PFSK-1 (cell line): ENCODE results near the gene ZDHHC11B.

Source experiments
- FOXP2 ChIP-seq: optimal IDR thresholded peaks from 2 replicates; pipeline ENCODE3; 2011; ENCODE audit warnings: borderline replicate concordance, control low read depth, inconsistent platforms; ENCODE audit not compliant: insufficient read depth; ENCODE audit errors: extremely low read length, extremely low read depth
- POLR2AphosphoS5 ChIP-seq: IDR thresholded peaks from 2 replicates; pipeline ENCODE4 v1.6.1; 2012; ENCODE audit warnings: low read depth, mild to moderate bottlenecking, control low read depth, low read length, moderate library complexity
- REST ChIP-seq, 2 experiments: IDR thresholded peaks; 2 replicates each; pipeline versions ENCODE4 v1.6.1 to v1.8.0; 2011 to 2012; ENCODE audit warnings: low read depth in 2 of 2, low read length in 2 of 2, control low read depth in 1 of 2, inconsistent platforms in 1 of 2, mild to moderate bottlenecking in 1 of 2, moderate library complexity in 1 of 2; ENCODE audit not compliant: insufficient read depth in 1 of 2
- SIN3A ChIP-seq: IDR thresholded peaks from 2 replicates; pipeline ENCODE4 v1.6.1; 2012; ENCODE audit warnings: mild to moderate bottlenecking, low read length, moderate library complexity, borderline replicate concordance; ENCODE audit not compliant: insufficient read depth
- TAF1 ChIP-seq: IDR thresholded peaks from 2 replicates; pipeline ENCODE4 v1.6.1; 2012; ENCODE audit warnings: low read length, control low read depth, borderline replicate concordance; ENCODE audit not compliant: insufficient read depth

The ZDHHC11B gene

GRCh38 chr5:676699-677076 is 107.8 kb downstream of the ZDHHC11B start:
- TF ChIP-seq POLR2AphosphoS5 (no peak), FOXP2 (no peak), REST (IDR thresholded peaks at IDR 0.05; ENCODE audit: insufficient read depth in 1 of 2, low read depth in 2 of 2, low read length in 2 of 2) (no peak), SIN3A (no peak), TAF1 (no peak)

GRCh38 chr5:675871-676698 is 108.4 kb downstream of the ZDHHC11B start:
- no peak for TF ChIP-seq POLR2AphosphoS5
- no peak for TF ChIP-seq TAF1

- TF ChIP-seq REST (IDR thresholded peaks at IDR 0.05; ENCODE audit: insufficient read depth in 1 of 2, low read depth in 2 of 2, low read length in 2 of 2) (no peak), FOXP2 (no peak), SIN3A (no peak), TAF1 (no peak), POLR2AphosphoS5 (no peak)
Measured at GRCh38 chr5:675111-675870, 109.2 kb downstream of the ZDHHC11B start.

GRCh38 chr5:674630-675011 is 109.9 kb downstream of the ZDHHC11B start:
- TF ChIP-seq SIN3A (no peak), TAF1 (no peak), FOXP2 (no peak), POLR2AphosphoS5 (no peak), REST (IDR thresholded peaks at IDR 0.05; ENCODE audit: insufficient read depth in 1 of 2, low read depth in 2 of 2, low read length in 2 of 2) (no peak)

GRCh38 chr5:673831-674629 is 110.5 kb downstream of the ZDHHC11B start:
- TF ChIP-seq SIN3A (no peak), FOXP2 (no peak), POLR2AphosphoS5 (no peak), REST (IDR thresholded peaks at IDR 0.05; ENCODE audit: insufficient read depth in 1 of 2, low read depth in 2 of 2, low read length in 2 of 2) (no peak), TAF1 (no peak)
